Stimulated activated CD4-positive, alpha-beta T cell treated with anti-CD3 and anti-CD28 coated beads, TNF-alpha, amount 100 ng/mL, for 48 hours (primary cell): ENCODE results near the gene ERGIC1.

Experiments
- DNase-seq, 3 donors: peaks; one replicate each; pipeline ENCODE4 v3.0.0-alpha.2; 2020; ENCODE audit warnings: low read depth in 3 of 3

ERGIC1 gene

DNA sequence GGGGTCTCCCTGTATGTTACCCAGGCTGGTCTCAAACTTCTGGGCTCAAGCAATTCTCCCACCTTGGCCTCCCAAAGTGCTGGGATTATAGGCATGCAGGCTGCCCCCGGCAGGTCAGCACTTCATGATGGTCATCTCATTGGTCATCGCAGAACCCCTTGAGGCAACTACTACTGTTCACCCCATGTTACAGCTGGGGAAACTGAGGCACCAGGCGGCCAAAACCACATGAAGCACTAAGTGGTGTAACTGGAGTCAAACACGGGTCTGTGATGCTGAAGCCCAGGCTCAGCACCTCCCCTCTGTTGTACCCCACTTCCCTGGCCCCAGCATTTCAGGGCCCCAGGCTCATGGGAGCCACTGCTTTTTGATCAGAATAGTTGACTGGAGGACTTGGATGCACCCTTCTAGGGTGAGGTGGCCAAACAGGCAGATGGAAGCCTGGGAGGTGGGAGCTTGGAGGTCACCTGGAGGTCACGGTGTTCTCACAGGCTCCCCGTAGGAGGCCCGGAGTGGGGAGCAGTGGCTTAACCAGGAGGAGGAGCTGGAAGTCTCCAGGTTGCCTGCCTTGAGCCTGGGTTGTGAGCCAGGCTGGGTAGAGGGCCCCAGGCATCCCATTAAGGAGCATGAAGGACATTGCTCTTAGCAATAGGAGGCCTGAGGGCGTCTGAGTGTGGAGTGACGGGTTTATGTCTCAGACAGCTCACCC lies 67.9 kb downstream of the ERGIC1 start:
- DNase-seq: no peak

- DNase-seq: no peak
These were observed 68.7 kb downstream of the ERGIC1 start for GRCh38 chr5:172902497-172903472.

DNA sequence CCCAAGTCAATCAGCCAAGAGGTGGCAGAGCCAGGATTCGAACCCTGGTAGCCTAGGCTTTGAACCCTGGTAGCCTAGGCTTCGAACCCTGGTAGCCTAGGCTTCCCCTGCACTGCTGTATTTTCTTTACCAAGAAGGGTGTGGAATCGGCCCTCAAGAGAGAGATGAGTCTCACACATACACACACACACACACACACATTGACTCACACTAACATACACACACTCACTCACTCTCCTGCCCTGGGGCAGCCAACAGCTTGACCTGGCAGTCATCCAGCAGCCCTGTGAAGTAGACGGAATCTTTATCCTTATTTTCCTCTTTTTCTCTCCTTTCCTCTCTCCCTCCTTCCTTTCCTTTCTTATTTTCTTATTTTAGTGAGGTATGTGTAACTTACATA lies 69.7 kb downstream of the ERGIC1 start:
- no peak for DNase-seq

GRCh38 chr5:172904312-172904642 lies 70.2 kb downstream of the ERGIC1 start:
- DNase-seq: no peak

DNA sequence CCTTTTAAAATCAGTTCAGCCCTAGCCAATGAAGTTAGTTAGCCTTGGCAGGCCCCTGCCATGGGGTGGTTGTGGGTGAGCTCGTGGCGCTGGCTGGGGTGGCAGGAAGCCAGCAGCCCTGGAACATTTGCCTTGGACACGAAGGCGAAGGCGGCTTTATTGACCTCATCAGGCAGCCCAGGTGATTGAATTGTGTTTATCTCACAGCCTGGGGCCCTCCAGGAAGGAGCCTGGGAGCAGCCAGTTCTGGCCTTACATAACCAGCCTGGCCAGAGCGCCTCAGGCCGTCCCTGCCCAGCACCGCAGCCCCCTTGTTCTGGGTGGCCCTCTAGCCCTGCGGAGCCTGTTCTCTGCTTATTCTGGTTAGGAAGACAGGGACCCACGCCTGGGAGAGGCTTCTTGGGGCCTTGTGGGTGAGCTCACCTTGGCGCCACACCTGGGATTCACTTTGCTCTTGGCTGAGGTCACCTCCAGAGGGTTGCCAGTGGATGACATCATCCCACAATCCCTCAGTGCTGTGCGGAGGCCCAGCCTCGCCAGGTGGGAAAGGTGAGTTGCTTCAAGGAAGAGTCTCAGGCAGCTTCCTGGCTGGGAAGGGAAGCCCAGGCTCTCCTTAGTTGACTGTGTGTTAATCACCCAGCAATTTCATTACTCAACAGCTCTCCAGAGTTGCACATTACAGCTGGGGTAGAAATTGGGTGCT lies 70.7 kb downstream of the ERGIC1 start:
- DNase-seq: no peak

DNA sequence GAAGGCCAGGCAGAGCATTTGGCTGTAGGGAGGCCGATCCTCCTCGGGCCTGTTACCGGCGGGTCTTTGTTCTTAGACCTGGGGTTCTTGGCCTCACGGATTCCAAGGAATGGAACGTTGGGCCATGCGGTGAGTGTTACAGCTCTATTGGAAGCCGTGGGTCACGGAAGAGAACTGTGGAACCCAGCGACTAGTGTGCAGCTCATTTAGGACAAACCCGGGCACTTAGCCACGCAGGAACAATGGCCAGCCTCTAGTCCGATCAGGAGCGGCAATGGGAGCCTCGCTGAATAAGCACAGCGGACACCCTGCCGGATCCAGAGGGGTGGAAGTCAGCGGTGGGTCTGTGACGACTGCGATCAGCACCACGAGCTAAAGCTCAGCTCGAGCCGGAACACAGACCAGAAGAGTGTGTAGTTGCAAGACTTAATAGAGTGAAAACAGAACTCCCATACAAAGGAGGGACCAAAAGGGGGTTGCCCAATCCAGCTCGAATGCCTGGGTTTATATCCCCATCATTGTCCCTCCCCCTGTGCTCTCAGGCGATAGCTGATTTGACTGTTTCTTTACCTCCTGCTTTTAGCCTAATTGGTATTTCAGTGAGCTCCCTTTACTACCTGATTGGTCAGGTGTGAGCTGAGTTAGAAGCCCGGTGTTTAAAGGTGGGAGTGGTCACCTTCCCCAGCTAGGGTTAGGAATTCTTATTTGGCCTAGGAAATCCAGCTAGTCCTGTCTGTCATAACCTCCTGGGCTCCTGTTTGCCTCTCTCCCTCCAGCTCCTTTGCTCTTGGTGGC lies 71.5 kb downstream of the ERGIC1 start:
- DNase-seq: no peak

DNA sequence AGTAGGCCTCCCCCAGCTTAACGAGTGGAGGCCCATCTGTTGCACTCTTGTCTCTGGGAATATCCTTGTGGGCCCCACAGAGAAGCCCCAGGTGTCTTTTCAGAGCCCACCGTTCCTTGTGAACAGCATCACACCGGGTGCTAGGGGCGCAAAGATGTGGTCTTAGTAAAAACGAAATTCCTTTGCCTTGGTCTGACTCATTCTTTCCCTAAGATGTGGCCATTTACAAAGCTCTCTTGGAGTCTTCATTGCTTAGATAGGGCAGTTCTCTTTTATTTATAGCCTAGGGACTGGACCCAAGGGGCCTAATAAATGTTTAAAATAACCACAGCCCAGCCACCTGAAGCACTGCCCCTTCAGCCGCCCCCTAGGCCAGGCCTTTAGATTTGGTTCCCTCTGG lies 72.4 kb downstream of the ERGIC1 start:
- DNase-seq: no peak

DNA sequence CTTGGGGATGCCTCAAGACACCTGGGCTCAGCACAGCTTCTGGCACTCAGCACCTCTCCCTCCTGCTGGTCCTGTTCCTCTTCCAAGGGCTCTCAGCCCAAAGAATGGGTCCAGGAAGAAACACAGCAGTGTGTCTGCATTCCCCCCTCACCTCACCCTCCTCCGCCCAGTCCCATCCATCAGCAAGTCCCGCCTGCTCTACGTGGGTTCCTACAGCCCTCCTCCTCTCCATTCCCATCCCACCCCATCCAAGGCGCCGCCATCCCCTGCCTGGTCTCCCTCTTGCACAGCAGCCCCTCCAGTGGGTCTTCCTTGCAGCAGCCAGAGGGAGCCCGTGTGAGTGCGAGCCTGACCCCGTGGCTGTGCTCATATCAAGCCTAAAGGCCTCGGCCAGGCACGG lies 72.8 kb downstream of the ERGIC1 start:
- no peak for DNase-seq

DNA sequence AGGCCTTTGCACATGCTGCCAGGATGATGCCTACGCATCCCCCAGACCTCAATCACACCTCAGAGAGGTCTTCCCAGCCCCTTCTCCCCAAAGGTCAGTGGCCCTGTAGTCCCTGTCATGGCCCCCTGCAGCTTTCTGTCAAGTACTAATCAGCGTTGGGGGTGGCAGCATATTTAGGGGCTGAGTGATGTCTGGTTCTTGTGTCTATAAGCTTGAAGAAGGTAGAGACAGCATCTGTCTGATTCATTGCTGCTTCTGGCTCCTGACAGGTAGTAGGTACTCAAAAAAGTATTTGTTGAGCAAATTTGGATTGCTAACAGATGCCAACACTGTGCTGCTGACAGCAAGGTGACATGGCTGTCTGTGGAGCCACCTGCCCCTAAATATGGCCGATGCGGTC lies 73.6 kb downstream of the ERGIC1 start:
- DNase-seq: no peak

- DNase-seq: no peak
These were observed 74.6 kb downstream of the ERGIC1 start for GRCh38 chr5:172908662-172909061.

- DNase-seq: no peak
These were observed 76.0 kb downstream of the ERGIC1 start for GRCh38 chr5:172909931-172910502.

GRCh38 chr5:172910828-172911627 lies 77.0 kb downstream of the ERGIC1 start:
- DNase-seq: no peak

GRCh38 chr5:172911628-172911880 lies 77.5 kb downstream of the ERGIC1 start:
- DNase-seq: no peak

- DNase-seq: no peak
These were observed 77.9 kb downstream of the ERGIC1 start for GRCh38 chr5:172911976-172912375.

- DNase-seq: no peak
These were observed 79.2 kb downstream of the ERGIC1 start for GRCh38 chr5:172913117-172913850.

- no peak for DNase-seq
These were observed 81.5 kb downstream of the ERGIC1 start for GRCh38 chr5:172915514-172915913.

GRCh38 chr5:172918421-172919371 lies 84.6 kb downstream of the ERGIC1 start:
- DNase-seq: no peak

- DNase-seq: no peak
These were observed 85.7 kb downstream of the ERGIC1 start for GRCh38 chr5:172919525-172920446.
